ENCODE measurements around the gene ZMYM2.

Gene ZMYM2

GRCh38 chr13:20077086-20077485, 118.6 kb downstream of the ZMYM2 start:
- Histone ChIP-seq H3K4me3 (ENCODE audit: low read length) (no peak overlapping the region), H3K9me2 (replicated peaks; ENCODE audit: insufficient read depth, low read length) (no peaks in the 10 kb centered on the region), H3K27ac (ENCODE audit: low read length) (no peak overlapping the region), H3K36me3 (replicated peaks; ENCODE audit: insufficient read depth, low read length) (no peaks in the 10 kb centered on the region), H4K20me1 (ENCODE audit: insufficient read depth, low read length) (no peaks in the 10 kb centered on the region), H3K27me3 (replicated peaks; ENCODE audit: insufficient read depth, low read length) (no peaks in the 10 kb centered on the region), H3K4me2 (ENCODE audit: low read depth, low read length) (no peak overlapping the region), H2AFZ (ENCODE audit: low read length) (no peak overlapping the region), H3K79me2 (ENCODE audit: low read length) (no peaks in the 10 kb centered on the region), H3K4me1 (ENCODE audit: low read length) (no peaks in the 10 kb centered on the region), H3K9ac (ENCODE audit: low read length) (no peak overlapping the region), H3K9me3 (replicated peaks; ENCODE audit: insufficient read depth, low read length) (no peaks in the 10 kb centered on the region), H3F3A (ENCODE audit: insufficient read depth, low read length) (no peaks in the 10 kb centered on the region)
- DNase-seq: no peak
- TF ChIP-seq CTCF (IDR thresholded peaks at IDR 0.05; ENCODE audit: low read length): no peak
- TF ChIP-seq EZH2 (optimal IDR thresholded peaks at IDR 0.05; ENCODE audit: low read depth, low read length): no peak

GRCh38 chr13:20080377-20081164, 122.0 kb downstream of the ZMYM2 start:
- H3K4me1 ChIP-seq (ENCODE audit: low read length): no peaks in the 10 kb centered on the region
- no peaks in the 10 kb centered on the region for H3K9me3 ChIP-seq (replicated peaks; ENCODE audit: insufficient read depth, low read length)
- no peak overlapping the region for H3K4me3 ChIP-seq (ENCODE audit: low read length)
- no peaks in the 10 kb centered on the region for H4K20me1 ChIP-seq (ENCODE audit: insufficient read depth, low read length)
- no peaks in the 10 kb centered on the region for H3F3A ChIP-seq (ENCODE audit: insufficient read depth, low read length)
- H2AFZ ChIP-seq (ENCODE audit: low read length): no peak overlapping the region
- no peaks in the 10 kb centered on the region for H3K36me3 ChIP-seq (replicated peaks; ENCODE audit: insufficient read depth, low read length)
- H3K9me2 ChIP-seq (replicated peaks; ENCODE audit: insufficient read depth, low read length): no peaks in the 10 kb centered on the region
- no peak for TF ChIP-seq EZH2 (optimal IDR thresholded peaks at IDR 0.05; ENCODE audit: low read depth, low read length)
- TF ChIP-seq CTCF (IDR thresholded peaks at IDR 0.05; ENCODE audit: low read length): no peak
- no peak for TF ChIP-seq EZH2phosphoT487 (IDR thresholded peaks at IDR 0.05; ENCODE audit: low read length)
- H3K79me2 ChIP-seq (ENCODE audit: low read length): no peaks in the 10 kb centered on the region
- H3K4me2 ChIP-seq (ENCODE audit: low read depth, low read length): no peak overlapping the region
- no peak overlapping the region for H3K9ac ChIP-seq (ENCODE audit: low read length)
- H3K27me3 ChIP-seq (replicated peaks; ENCODE audit: insufficient read depth, low read length): no peaks in the 10 kb centered on the region
- no peak for DNase-seq
- H3K27ac ChIP-seq (ENCODE audit: low read length): no peak overlapping the region

GRCh38 chr13:20090349-20090748, 131.8 kb downstream of the ZMYM2 start:
- H3K9me3 ChIP-seq (replicated peaks; ENCODE audit: insufficient read depth, low read length): no peaks in the 10 kb centered on the region
- no peak overlapping the region for H2AFZ ChIP-seq (ENCODE audit: low read length)
- no peaks in the 10 kb centered on the region for H4K20me1 ChIP-seq (ENCODE audit: insufficient read depth, low read length)
- H3K9me2 ChIP-seq (replicated peaks; ENCODE audit: insufficient read depth, low read length): no peaks in the 10 kb centered on the region
- no peak overlapping the region for H3K4me3 ChIP-seq (ENCODE audit: low read length)
- H3K36me3 ChIP-seq (replicated peaks; ENCODE audit: insufficient read depth, low read length): no peaks in the 10 kb centered on the region
- H3K9ac ChIP-seq (ENCODE audit: low read length): no peak overlapping the region
- H3K4me2 ChIP-seq (ENCODE audit: low read depth, low read length): no peak overlapping the region
- H3K4me1 ChIP-seq (ENCODE audit: low read length): no peaks in the 10 kb centered on the region
- no peaks in the 10 kb centered on the region for H3F3A ChIP-seq (ENCODE audit: insufficient read depth, low read length)
- H3K27ac ChIP-seq (ENCODE audit: low read length): no peak overlapping the region
- no peak for DNase-seq
- TF ChIP-seq EZH2phosphoT487 (IDR thresholded peaks at IDR 0.05; ENCODE audit: low read length): no peak
- H3K79me2 ChIP-seq (ENCODE audit: low read length): no peaks in the 10 kb centered on the region
- H3K27me3 ChIP-seq (replicated peaks; ENCODE audit: insufficient read depth, low read length): no peaks in the 10 kb centered on the region

- Histone ChIP-seq H3K79me2 (ENCODE audit: low read length) (no peaks in the 10 kb centered on the region), H2AFZ (ENCODE audit: low read length) (no peak overlapping the region), H3K36me3 (replicated peaks; ENCODE audit: insufficient read depth, low read length) (no peaks in the 10 kb centered on the region), H3K9me3 (replicated peaks; ENCODE audit: insufficient read depth, low read length) (no peaks in the 10 kb centered on the region), H3K4me3 (ENCODE audit: low read length) (no peak overlapping the region), H3F3A (ENCODE audit: insufficient read depth, low read length) (no peaks in the 10 kb centered on the region), H3K9ac (ENCODE audit: low read length) (no peak overlapping the region), H3K27ac (ENCODE audit: low read length) (no peak overlapping the region), H4K20me1 (ENCODE audit: insufficient read depth, low read length) (no peaks in the 10 kb centered on the region), H3K9me2 (replicated peaks; ENCODE audit: insufficient read depth, low read length) (no peaks in the 10 kb centered on the region), H3K4me1 (ENCODE audit: low read length) (no peaks in the 10 kb centered on the region), H3K4me2 (ENCODE audit: low read depth, low read length) (no peak overlapping the region), H3K27me3 (replicated peaks; ENCODE audit: insufficient read depth, low read length) (no peaks in the 10 kb centered on the region)
- no peak for TF ChIP-seq EZH2phosphoT487 (IDR thresholded peaks at IDR 0.05; ENCODE audit: low read length)
- no peak for TF ChIP-seq EZH2 (optimal IDR thresholded peaks at IDR 0.05; ENCODE audit: low read depth, low read length)
- no peak for TF ChIP-seq CTCF (IDR thresholded peaks at IDR 0.05; ENCODE audit: low read length)
- no peak for DNase-seq
These were observed 135.4 kb downstream of the ZMYM2 start for GRCh38 chr13:20093951-20094350.
